SH-SY5Y (cell line): ENCODE data around the gene TLR5.

Source experiments
- GATA2 ChIP-seq: IDR thresholded peaks from 2 replicates; pipeline ENCODE4 v1.6.1; 2011; ENCODE audit warnings: mild to moderate bottlenecking, low read depth, low read length
- GATA3 ChIP-seq: IDR thresholded peaks from 2 replicates; pipeline ENCODE4 v1.6.1; 2011; ENCODE audit warnings: low read depth, mild to moderate bottlenecking, low read length, moderate library complexity

GRCh38 chr1:223116950-223117349, 26.1 kb downstream of the TLR5 start:
- no peak for TF ChIP-seq GATA2
- no peak for TF ChIP-seq GATA3
